HepG2 (cell line): ENCODE data around the gene ERICH6.

Source experiments
- GATA4 ChIP-seq: sonication (generic); IDR thresholded peaks from 2 replicates; pipeline ENCODE4 v1.6.1; 2016; ENCODE audit warnings: antibody characterized with exemption, low read depth, borderline replicate concordance
- TF ChIP-seq, protein P1 (sequence below), 2 experiments: IDR thresholded peaks; 2 replicates each; pipeline ENCODE4 v1.6.1; 2011 to 2012; ENCODE audit warnings: low read length in 2 of 2, borderline replicate concordance in 1 of 2, low read depth in 1 of 2, mild to moderate bottlenecking in 1 of 2, moderate library complexity in 1 of 2

- TF ChIP-seq, protein P1, sequence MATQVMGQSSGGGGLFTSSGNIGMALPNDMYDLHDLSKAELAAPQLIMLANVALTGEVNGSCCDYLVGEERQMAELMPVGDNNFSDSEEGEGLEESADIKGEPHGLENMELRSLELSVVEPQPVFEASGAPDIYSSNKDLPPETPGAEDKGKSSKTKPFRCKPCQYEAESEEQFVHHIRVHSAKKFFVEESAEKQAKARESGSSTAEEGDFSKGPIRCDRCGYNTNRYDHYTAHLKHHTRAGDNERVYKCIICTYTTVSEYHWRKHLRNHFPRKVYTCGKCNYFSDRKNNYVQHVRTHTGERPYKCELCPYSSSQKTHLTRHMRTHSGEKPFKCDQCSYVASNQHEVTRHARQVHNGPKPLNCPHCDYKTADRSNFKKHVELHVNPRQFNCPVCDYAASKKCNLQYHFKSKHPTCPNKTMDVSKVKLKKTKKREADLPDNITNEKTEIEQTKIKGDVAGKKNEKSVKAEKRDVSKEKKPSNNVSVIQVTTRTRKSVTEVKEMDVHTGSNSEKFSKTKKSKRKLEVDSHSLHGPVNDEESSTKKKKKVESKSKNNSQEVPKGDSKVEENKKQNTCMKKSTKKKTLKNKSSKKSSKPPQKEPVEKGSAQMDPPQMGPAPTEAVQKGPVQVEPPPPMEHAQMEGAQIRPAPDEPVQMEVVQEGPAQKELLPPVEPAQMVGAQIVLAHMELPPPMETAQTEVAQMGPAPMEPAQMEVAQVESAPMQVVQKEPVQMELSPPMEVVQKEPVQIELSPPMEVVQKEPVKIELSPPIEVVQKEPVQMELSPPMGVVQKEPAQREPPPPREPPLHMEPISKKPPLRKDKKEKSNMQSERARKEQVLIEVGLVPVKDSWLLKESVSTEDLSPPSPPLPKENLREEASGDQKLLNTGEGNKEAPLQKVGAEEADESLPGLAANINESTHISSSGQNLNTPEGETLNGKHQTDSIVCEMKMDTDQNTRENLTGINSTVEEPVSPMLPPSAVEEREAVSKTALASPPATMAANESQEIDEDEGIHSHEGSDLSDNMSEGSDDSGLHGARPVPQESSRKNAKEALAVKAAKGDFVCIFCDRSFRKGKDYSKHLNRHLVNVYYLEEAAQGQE (IDR thresholded peaks at IDR 0.05; ENCODE audit: borderline replicate concordance in 1 of 2, low read depth in 1 of 2, low read length in 2 of 2), result no peak
- TF ChIP-seq GATA4, result no peak
Measured at GRCh38 chr3:150663461-150663860, 40.3 kb downstream of the ERICH6 start.
